Measurements from ENCODE around the gene HOXC11.

DNA sequence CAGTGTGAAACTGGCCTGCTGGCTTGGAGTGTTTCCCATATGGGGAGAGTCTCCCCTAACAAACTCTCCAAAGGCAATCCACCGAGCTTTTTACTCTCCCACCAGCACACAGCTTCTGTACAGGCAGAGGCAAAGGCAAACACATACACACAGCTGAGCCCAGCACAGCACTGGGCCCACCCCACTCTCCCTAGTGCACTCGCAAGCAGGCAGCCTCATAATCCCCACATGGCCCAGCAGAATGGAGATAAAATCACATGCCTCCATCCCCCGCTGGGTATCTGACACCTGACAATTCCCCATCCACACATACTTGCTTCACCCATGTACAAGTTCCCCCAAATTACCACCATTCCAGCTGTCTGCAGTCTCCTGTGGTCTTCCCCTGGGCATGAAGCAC lies 14.8 kb upstream of the HOXC11 start:
- TF ChIP-seq POLR2A (IDR thresholded peaks at IDR 0.05; ENCODE audit: extremely low read depth, insufficient read length) = no peak
- TF ChIP-seq, protein P1, sequence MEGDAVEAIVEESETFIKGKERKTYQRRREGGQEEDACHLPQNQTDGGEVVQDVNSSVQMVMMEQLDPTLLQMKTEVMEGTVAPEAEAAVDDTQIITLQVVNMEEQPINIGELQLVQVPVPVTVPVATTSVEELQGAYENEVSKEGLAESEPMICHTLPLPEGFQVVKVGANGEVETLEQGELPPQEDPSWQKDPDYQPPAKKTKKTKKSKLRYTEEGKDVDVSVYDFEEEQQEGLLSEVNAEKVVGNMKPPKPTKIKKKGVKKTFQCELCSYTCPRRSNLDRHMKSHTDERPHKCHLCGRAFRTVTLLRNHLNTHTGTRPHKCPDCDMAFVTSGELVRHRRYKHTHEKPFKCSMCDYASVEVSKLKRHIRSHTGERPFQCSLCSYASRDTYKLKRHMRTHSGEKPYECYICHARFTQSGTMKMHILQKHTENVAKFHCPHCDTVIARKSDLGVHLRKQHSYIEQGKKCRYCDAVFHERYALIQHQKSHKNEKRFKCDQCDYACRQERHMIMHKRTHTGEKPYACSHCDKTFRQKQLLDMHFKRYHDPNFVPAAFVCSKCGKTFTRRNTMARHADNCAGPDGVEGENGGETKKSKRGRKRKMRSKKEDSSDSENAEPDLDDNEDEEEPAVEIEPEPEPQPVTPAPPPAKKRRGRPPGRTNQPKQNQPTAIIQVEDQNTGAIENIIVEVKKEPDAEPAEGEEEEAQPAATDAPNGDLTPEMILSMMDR (IDR thresholded peaks at IDR 0.05; ENCODE audit: low read depth, low read length) = no peak
- TF ChIP-seq, protein P2, sequence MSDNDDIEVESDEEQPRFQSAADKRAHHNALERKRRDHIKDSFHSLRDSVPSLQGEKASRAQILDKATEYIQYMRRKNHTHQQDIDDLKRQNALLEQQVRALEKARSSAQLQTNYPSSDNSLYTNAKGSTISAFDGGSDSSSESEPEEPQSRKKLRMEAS (IDR thresholded peaks at IDR 0.05; ENCODE audit: low read depth, low read length) = no peak
